ENCODE results near the gene SFT2D1.

SFT2D1 gene

DNA sequence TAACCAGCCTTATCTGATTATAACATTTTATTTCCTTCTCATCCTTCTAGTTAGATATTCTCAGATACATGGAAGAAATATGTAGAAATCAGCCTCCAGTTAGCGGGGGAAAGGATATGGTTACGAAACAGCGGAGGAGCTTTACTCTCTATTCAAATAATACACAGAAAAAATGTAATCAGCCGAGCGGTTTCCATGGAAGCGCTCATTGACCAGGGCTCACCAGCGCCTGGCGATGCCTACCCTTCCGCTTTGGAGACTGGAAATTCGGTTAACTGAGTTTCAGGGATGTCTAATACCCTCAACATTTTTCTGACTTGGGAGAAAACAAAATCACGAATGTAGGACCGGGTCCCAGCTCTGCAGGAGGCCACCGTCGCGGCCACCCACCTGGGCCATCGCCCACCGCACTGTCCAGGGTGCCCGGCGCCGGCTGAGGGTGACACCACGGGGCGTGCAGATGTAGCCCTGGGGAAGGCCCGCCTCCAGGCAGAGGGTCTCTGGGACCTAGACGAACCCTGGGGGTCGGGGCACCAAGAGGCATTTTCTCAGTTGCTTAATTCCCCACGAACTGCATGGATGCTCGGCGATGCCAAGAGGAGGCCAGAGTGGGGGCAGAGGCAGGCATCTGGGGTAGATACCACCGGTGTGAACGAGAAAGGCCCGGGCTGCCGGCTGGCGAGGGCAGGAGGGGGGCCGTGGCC, 35.8 kb downstream of the SFT2D1 start:
- no peak for DNase-seq

DNA sequence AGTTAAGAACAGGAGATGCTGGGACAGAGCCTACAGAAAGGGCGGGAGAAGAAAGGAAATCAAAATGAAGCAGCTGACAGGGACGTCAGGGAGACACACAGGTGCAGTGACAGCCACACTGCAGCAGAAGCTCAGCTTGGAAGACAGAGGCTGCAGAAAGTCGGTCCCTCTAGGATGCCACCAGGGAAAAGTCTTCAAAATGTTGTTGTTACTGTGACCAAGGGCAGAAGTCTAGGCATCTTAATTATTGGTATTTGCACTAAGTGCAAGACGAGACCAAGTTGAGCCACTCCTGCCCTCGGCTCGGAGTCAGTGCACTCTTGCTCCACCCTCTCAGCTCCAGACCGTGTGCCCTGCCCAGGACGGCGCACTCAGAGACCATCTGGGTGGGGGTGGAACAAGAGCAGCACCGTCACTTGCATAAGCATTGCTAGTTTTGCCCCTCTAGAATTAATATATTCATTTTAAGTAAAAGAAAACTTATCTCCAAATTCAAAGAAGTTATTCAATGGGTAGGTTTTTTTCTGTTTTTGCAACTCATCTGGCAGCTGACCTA, 36.7 kb downstream of the SFT2D1 start:
- DNase-seq = no peak

DNA sequence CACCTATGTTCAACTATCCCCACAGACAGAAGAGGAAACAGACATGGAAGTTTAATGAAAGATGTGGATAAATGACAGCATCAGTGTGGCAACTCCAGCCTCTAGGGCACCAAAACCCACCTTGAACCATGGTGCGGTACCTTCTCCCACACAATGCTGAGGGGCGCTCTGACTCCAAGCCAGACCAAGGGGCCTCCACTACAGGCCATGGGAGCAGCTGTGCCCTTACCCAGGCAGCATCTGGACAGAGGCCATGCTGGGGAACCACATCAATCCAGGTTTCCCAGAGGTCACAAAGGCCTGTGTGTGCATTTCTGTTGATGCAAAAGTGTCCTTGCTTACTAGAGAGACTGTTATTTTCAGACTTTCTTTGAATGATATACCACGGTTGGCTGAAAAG, 38.2 kb downstream of the SFT2D1 start:
- no peak for DNase-seq

DNA sequence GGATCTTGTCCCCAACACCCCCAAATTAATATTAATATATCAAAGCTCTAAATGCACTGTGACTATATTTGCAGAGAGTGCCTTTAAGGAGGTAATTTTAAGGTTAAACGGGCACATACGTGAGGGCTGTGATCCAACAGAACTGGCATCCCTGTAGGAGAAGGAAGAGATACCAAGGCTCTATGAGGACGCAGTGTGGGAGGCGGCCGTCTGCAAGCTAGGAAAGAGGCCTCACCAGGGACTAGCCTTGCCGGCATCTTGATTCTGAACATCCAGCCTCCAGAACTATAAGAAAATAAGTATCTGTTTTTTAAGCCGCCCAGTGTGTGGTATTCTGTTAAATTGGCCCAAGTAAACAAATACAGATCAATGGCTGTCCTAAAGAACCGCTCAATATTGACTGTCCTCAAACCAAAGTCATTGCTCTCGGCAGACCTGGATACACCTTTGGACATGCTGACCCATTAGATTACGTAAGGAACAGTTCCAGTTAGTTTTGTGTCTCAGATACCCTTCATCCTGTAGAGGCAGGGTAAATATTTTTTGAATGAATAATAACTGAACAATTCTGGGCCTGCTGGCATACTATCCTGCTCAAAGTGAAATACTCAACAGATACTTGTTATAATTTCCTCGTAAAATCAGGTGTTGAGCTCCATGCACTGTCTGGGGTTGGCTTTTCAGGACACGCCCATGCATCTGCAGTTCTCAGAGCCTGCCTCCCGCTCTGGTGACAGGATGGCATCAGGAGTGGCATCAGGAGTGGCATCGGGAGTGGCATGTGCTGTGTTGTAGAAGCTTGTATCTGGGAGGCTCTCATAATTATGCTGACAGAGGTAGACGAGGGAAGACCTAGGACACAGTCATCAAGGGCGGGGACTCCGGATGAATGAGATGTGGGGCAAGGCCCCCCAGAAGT, 40.5 kb downstream of the SFT2D1 start:
- no peak for DNase-seq

DNA sequence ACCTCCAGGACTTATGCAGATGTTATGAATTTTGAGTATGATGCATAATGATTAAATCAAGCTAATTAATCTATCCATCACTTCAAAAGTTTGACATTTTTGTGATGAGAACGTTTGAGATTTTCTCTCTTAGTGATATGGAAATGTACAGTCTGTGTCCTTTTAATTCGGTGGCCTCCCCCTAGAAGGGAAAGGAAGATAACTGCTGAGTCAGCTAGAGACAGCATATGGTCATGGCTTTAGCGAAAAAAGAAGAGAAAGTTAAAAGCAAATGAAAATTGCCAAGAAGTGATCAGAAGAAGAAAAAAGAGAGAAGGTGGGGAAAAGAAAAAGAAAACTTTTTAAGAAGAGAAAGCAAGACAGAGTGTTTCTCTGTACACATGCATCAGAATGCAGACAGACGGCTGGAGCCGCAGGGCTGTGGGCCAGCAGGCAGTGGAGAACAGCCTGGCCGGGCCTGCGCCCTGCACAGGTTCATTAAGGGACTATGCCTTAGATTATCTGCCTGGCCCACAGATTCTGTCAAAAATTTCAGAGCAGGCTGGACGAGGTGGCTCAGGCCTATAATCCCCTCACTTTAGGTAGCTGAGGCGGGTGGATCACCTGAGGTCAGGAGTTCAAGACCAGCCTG, 41.9 kb downstream of the SFT2D1 start:
- no peak for DNase-seq

DNA sequence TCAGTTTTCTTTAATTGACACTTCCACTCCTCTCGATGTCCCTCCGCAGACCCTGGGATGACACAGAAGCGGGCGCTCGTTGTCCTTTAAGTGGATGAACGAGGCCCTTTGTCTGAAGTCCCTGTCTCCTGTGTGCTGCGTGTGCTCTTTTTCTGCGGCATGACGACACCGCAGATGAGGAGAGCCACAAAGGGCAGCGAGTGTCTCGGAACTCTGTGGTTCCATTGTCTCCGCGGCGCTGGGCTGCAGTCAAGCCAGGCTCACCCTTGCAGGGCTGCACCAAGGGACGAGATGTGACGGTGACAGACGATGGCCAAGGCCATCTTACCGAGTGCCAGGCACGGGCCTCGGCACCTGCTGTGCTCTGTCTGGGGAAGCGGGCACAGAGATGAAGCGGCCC, 44.7 kb downstream of the SFT2D1 start:
- no peak for DNase-seq

DNA sequence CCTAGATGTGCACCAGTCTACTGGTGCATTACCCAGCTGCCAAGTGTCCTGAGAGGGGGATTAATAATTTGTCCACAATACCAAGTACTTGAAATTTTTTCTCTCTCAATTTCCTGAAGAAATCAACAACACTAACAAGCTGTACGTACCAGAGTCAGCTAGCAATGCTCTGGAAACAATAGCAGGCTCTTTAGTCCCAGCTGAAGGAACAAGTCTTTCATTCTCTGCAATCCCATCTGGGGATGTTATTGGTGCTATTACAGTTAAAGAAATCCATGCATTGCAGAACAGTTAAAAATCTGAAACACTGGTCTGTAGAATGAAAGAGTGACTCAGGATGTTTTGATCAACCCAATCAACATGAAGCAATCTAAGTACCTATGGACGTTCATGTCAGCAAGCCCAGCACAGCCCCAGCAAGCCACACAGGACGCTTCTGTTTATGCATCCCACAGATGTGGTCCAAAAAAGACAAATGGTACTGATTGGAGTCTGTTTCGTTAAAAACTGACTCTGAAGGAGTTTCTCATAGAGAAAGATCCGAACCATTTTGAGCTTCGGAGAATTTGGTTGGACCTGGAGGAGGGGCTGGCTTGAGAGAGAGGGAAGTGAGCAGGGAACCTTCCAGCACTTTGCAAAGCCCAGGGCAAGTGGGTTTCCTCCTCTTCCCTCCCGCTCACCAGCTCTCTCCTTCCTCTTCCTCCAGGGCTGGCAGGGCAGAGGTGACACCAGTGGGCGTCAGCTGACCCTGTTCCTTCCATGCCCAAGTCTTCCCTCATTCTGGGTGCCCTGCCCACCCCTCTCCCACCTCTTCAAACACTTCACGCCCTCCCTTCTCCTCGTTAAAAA, 46.1 kb downstream of the SFT2D1 start:
- DNase-seq = no peak

DNA sequence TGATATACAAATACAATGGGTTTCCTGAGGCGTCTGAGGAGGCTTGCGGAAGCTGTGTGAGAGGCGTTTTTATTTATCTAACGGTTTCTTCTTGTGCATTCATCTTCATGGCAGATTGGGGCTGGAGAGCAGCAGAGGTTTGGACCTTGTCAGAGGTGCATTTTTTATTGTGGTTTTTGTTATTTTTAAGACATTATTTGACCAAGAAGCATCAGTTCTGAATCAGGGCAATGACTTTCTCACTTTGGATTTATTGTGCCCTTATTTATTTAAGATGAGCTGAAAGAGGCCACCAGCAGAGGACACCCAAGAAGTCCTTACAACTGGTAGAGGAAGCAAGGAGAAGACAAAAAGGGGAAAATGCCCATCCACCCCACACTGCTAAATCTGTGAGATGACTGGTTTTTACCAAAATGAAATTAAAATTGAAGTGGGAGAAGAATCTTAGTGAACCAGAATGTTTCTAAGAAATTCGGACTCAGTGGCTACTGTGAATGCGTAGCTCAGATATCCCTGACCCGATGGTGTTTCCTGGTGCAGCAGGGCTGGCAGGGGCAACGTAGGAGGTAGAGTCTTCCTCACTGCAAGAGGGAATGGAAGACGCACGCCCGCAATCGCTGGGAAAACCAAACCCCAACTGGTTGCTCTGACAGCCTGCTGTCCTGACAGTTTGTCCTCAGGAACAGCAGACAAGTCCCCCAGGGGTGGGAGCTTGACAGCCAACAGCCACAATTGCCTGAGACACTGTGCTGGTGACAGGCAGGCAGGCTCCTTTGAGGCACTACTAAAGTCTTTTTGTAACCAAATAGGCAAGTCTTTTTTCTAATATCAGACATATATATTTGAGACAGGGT, 48.4 kb downstream of the SFT2D1 start:
- DNase-seq = no peak

DNA sequence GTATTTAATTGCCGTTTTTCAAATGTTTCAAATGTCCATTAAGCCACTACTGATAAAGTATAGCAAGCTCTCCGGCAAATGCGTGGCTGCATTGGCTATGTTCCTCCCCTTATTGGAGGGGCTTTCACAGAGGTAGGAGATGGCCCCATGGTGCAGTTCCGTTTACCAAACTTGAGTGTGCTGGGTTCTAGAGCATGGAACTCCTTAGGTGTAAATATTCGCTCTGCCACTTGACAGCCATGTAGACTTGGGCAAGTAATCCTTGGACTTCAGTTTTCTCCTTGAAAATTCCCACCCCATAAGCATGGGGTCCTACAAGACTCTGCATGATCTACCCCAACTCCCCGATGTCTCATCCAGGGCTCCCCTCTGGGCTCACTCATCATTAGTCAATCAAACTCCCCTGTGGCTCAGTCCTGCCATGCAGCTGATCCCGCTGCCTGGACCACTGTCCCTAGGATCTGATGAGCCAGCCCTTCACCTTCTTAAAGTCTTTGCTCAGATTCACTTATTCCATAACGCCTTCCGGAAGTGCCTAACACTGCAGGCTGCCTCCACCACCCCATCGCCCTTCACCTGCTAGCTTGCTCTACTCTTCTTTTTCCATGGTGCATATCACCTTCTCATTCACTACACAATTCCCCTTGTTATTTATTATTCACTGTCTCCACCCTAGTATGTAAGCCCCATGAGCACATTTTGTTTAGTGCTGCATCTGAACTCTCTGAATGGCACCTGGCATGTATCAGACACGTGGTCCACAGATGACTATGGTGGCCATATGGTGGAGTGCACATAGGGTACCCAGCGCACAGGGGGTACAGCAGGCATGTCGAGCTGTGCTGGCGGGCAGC, 52.9 kb downstream of the SFT2D1 start:
- no peak for DNase-seq

DNA sequence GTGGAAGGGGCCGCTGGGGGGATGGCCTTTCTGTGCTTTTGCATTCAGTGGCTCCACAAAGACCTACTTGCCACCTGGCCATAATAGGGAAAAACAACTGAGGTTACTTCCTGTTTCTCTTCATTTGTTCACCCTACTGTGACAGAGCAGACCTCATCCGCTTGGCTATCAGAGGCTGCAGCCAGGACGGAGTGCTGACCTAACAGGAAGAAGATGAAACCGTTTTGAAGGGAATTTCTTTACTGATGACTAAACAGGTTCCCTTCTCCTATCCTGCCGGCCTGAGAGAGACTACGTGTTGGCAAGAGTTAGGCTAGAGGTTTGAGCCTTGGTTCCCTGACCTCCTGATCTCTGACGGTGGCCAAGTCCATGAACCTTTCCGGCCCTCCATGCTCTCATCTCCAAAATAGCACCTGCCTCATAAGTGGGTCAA, 55.5 kb downstream of the SFT2D1 start:
- DNase-seq = no peak

DNA sequence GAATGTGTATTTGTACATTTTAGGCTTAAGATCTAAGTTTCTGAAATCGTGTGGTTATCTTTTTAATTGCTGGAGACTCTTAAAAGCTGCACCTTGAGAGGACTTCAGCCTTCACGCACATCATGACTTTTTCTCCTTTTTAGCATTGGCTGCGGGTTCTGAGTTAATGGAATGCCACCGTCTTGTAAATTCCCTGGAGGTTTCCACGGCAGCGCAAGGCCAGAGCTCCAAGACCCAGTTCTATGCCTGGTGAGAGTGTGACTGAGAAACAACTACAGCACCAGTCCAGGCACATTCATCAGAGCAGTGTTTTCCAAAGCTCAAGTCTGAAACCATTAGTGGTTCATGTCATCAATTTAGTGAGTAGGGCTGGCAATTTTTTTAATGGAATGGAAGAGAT, 57.1 kb downstream of the SFT2D1 start:
- DNase-seq = no peak

DNA sequence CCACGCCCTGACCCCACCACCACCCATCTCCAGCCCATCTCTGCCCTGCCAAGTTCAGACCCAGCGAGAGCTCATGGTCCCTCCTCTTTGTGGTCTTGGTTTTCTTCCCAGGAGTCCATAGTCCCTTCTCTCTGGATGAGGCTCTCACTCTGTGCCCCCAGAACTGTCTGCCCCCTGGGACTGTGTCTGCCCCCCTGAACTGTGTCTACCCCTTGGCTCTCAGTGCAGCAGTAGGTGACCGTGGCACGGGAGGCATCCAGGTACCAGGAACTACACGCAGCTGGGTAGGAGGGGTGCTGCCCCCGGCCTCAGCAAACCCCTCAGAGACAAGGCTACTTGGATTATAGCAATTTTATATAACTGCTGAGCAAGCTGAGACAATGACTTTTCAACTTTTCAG, 57.7 kb downstream of the SFT2D1 start:
- no peak for DNase-seq

DNA sequence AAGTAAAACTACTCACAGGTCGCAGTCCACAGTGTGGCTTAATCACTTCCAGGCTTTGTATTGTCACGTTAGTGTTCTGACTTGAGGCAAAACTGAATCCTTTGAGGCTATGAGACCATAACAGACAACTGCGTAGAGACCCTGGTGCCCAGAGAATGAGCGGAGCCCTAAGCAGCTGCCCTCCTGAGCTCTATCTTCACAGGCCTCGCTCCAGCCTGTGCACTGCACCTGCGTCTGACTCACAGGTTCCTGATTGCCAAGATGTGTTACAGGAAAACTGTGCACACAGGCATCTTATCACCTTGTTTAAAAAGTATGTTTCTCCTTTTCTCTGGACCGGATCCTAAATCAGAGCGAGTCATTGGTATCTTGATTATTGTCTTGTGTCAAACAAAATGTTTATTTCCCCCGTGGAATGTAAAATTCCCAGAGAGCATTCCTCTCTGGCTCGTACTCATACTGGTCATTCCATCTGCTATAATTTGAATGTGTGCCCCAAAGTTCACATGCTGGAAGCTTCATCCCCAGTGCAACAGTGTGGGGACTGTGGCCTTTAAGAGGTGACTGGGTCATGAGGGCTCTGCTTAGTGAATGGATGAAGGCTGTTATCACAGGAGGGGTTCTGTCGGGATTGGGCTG, 59.8 kb downstream of the SFT2D1 start:
- no peak for DNase-seq

DNA sequence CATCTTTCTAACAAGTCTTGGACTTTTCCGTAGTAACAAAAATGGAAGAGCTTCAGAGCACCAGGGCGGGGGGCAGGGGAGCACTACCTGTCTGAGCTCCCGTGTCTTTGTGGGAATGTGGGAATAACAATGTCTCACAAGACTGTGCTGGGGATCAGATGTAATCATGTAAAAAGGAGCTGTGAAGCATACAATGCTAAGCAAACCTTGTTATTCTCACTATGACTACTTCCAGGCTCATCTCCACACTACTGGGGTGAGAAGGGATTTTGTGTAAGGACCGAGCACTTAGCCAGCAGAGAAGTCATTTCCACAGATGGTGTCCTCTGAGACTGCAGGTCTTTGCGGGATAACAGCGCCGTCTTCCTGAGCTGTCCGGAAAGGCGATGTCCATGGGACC, 61.2 kb downstream of the SFT2D1 start:
- DNase-seq = no peak

DNA sequence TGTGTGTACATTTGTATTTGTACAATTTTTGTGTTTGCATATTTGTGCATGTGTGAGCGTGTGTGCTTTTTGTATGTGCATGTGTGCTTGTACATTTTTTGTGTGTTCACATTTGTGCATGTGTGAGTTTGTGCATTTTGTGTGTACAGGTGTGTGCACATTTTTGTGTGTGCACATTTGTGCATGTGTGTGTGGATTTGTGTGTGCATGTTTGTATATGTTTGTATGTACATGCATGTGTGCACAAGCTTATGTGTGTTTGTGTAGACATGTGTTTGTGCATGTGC, 63.0 kb downstream of the SFT2D1 start:
- DNase-seq = no peak

DNA sequence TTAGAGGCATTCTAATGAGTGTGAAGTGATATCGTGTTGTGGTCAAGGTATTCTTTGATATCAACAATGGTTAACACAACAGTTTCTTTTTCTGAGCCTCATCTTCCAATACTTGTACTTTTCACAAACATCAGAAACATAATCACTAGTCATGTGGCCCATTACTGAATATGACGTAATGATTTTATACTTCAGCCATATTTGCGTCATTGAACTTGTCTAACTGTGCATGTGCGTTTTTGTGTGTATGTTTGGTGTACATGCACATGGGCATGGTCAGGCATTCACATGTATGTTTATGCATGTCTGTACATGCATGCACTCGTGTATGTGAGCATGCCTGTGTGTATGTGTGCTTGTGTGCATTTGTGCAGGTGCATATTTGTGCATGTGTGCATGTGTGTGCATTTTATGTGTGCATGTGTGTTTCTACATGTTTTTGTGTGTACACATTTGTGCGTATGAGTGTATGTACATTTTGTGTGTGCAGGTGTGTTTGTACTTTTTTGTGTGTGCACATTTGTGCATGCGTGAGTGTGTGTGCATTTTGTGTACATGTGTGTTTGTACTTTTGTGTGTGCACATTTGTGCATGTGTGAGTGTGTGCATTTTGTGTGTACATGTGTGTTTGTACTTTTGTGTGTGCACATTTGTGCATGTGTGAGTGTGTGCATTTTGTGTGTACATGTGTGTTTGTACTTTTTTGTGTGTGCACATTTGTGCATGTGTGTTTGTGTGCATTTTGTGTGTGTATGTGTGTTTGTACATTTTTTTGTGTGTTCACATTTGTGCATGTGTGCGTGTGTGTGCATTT, 63.6 kb downstream of the SFT2D1 start:
- DNase-seq = no peak

DNA sequence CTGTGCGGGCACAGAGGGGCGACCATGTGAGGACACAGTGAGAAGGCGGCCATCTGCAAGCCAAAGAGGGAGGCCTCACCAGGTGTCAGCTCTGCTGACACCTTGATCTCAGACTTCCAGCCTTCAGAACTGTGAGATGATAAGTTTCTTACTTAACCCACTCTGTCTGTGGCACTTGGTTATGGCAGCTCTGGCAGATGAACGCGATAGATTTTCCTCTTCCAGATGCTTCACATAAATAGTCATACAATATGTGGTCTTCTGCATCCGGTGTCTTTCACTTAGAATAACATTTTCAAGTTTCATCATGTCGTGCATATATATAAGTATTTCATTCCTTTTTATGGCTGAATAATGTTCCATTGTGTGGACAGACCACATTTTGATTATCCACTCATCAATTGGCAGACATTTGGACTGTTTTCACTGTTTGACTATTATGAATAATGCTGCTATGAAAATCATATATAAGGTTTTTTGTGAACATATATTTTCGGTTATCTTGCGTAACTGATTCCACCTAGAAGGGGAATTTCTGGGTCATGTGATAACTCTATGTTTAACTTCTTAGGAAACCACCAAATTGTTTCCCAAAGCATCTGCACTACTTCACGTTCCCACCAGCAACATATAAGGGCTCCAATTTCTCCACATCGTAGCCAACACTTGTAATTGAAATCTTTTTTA, 64.3 kb downstream of the SFT2D1 start:
- DNase-seq = no peak

DNA sequence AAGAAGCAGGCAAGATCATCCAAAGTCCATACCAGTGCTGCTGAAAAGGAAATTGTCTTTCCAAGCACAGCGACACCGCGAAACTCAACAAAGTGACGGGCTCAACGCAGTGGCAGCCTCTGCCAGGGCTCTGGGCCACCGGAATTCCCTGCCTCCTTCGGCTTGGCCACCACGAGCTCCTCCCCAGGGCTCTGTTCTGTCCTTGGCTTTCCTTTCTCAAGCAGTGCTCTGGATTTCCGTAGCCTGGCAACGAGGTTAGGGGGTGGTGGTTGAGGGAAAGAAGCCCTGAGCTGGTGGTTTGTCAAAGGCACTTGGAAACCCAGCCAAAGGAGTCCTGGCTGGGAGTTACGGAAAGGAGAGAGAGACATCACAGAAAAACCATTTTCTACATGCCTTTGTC, 65.3 kb downstream of the SFT2D1 start:
- DNase-seq = no peak

DNA sequence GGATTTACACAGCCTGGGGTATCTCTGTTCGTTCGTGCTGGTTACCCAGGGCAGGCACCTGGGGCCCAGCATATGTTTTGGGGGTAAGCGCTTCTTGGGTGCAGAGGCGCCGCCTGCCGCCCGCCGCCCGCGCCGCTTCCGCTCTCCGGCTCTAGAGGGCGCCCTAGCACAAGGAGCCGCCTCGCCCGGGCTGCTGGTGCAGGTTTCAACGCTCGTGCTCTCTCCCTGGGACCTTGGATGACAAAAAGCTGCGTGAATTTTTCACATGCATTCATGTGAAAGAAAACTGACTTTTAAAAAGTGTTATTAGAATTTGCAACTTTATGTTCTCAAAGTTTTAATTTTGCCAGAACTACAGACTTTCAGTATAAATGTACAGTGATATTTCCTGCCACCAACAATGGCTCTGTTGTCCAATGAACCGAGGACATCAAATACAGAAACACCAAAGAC, 66.6 kb downstream of the SFT2D1 start:
- DNase-seq = peak; percentile 82
